GM10266 (cell line): ENCODE data around the gene ARSG.
"Not testable (repeated sequence)": the region's sequence is repeated elsewhere in the genome, so short reads cannot be mapped to it uniquely, and the experiment has no call there.

ENCODE experiments used
- DNase-seq: peaks from one replicate; pipeline ENCODE4 v3.0.0; 2012; ENCODE audit errors: extremely low spot score
- TF ChIP-seq, protein P1 (sequence below): IDR thresholded peaks from 2 replicates; pipeline ENCODE4 v1.5.1; 2012; ENCODE audit warnings: mild to moderate bottlenecking, low read depth; ENCODE audit not compliant: control insufficient read depth, insufficient read depth; ENCODE audit errors: missing control alignments

The ARSG gene

DNA sequence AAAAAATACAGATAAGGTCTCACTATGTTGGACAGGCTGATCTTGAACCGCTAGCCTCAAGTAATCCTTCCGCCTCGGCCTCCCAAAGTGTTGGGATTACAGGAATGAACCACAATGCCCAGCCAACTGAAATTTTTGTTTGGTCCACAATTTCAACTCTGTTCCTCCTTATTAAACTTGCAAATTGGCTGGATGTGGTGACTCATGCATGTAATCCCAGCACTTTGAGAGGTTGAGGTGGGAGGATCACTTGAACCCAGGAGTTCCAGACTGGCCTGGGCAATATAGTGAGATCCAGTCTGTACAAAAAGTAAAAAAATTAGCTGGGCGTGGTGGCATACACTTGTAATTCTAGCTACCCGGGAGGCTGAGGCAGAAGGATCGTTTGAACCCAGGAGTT is 13.4 kb downstream of the ARSG start:
- no peak for DNase-seq

DNA sequence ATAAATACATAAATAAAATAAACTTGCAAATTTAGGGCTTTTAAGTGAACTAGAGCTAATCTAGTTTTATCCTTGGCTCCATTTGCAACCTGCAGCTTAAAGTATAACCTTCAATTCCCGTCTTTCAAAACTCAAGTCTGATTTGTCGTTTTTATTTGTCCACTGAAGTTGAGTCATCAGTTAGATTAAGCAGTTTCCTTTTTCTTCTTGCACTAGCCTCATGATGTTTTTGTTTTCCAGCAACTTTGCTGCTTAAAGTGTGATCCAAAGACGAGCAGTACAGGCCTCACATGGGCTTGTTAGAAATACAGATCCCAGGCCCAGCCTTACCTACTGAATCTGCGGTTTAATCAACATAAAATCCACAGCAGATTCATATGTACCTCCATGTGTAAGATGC is 13.8 kb downstream of the ARSG start:
- DNase-seq: no peak
- TF ChIP-seq, protein P1, sequence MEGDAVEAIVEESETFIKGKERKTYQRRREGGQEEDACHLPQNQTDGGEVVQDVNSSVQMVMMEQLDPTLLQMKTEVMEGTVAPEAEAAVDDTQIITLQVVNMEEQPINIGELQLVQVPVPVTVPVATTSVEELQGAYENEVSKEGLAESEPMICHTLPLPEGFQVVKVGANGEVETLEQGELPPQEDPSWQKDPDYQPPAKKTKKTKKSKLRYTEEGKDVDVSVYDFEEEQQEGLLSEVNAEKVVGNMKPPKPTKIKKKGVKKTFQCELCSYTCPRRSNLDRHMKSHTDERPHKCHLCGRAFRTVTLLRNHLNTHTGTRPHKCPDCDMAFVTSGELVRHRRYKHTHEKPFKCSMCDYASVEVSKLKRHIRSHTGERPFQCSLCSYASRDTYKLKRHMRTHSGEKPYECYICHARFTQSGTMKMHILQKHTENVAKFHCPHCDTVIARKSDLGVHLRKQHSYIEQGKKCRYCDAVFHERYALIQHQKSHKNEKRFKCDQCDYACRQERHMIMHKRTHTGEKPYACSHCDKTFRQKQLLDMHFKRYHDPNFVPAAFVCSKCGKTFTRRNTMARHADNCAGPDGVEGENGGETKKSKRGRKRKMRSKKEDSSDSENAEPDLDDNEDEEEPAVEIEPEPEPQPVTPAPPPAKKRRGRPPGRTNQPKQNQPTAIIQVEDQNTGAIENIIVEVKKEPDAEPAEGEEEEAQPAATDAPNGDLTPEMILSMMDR: no peak

More for the DNA sequence above, 13.4 kb downstream of the ARSG start:
- TF ChIP-seq, protein P1: no peak

DNA sequence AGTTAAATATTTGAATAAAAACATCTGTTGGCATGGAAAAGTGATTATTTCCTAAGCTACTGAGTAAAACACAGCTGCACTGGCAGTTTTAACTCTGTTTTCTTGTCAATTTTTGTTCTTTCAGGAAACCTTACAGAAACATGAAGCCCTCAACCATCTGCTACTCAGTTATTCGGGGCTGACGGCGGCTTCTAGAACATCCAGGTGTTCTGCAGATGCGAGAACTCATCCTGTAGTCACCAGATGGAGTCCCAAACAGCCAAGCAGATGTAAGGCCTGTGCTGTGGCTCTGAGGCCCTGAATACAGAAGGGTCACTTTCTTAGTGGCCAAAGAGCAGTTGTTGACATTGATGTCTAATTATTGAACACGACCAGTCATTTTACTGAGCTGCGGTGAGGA is 15.5 kb downstream of the ARSG start:
- TF ChIP-seq, protein P1: no peak
- no peak for DNase-seq

DNA sequence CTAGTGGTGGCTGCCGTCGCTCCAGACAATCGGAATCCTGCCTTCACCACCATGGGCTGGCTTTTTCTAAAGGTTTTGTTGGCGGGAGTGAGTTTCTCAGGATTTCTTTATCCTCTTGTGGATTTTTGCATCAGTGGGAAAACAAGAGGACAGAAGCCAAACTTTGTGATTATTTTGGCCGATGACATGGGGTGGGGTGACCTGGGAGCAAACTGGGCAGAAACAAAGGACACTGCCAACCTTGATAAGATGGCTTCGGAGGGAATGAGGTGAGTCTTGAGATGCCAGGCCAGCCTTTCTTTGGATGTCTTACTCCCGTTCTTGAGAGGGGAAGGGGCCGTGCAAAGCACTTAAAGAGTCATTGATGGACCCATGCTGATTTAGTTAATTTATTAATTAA is 16.1 kb downstream of the ARSG start:
- TF ChIP-seq, protein P1: no peak
- DNase-seq: no peak

- not testable (repeated sequence) for DNase-seq
Observed at GRCh38 chr17:68308486-68308885, 17.2 kb downstream of the ARSG start.

DNA sequence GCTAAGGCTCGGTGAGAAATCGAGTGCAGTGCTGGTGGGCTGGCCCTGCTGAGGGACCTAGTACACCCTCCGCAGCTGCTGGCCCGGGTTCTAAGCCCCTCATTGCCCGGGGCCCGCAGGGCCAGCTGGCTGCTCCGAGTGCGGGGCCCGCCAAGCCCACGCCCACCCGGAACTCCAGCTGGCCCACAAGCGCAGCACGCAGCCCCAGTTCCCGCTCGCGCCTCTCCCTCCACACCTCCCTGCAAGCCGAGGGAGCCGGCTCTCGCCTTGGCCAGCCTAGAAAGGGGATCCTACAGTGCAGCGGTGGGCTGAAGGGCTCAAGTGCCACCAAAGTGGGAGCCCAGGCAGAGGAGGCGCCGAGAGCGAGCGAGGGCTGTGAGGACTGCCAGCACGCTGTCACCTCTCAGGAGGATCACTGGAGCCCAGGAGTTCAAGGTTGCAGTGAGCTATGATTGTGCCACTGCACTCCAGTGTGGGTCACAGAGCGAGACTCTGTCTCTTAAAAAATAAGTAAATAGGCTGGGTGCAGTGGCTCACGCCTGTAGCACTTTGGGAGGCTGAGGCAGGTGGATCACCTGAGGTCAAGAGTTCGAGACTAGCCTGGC is 17.9 kb downstream of the ARSG start:
- DNase-seq: not testable (repeated sequence)

GRCh38 chr17:68310152-68310551 is 18.9 kb downstream of the ARSG start:
- TF ChIP-seq, protein P1: no peak
- DNase-seq: no peak

DNA sequence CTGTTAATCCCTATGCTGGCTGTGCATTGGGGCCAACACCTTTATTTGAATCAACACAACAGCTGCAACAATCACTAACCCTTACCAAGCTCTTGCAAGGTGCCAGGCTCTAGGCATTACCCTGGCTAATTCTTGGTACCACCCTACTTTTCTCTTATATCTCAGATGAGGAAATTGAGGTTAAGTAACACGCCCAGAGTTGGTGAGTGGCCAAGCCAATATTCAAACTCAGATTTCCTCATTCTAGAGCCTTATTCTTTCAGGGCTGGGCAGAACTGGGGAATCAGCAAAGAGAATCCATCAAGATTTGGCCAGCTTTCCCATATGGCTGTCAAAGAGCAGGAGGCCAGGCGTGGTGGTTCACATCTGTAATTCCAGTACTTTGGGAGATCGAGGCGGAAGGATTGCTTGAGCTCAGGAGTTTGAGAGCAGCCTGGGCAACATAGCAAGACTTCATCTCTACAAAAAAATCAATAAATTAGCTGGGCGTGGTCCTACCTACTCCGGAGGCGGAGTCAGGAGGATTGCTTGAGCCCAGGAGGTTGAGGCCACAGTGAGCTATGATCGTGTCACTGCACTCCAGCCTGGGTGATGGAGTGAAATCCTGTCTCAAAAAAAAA is 23.7 kb downstream of the ARSG start:
- no peak for DNase-seq
- TF ChIP-seq, protein P1: no peak
